Thoracic aorta (tissue), 2 donors: ENCODE results near the gene SPATA31E1. TPM values are rescaled to one million over a fixed set of nuclear protein-coding genes. Genes with fewer than 3 reads are reported as not detected.
"Not testable (repeated sequence)": the region's sequence is repeated elsewhere in the genome, so short reads cannot be mapped to it uniquely, and the experiment has no call there.

Experiments used
- ATAC-seq: fragments of 150-250 bp; one replicate; pipeline ENCODE4 v1.8.0; 2017; ENCODE audit warnings: low read depth; ENCODE audit not compliant: insufficient number of reproducible peaks, low FRiP score
- DNase-seq: peaks from one replicate; pipeline ENCODE4 v3.0.0-alpha.2; 2020; ENCODE audit warnings: low spot score
- H3K27ac ChIP-seq, 2 donors: fragments of 200-600 bp; sonication (generic); 1 replicate in 1 of 2; 2 replicates in 1 of 2; pipeline ENCODE4 v1.5.1; 2016; ENCODE audit warnings: mild to moderate bottlenecking in 2 of 2, moderate library complexity in 2 of 2
- H3K27me3 ChIP-seq: fragments of 200-600 bp; sonication (generic); replicated peaks from 2 replicates; pipeline ENCODE4 v1.6.0; 2016; ENCODE audit warnings: mild to moderate bottlenecking; ENCODE audit not compliant: insufficient read depth
- H3K36me3 ChIP-seq: fragments of 200-600 bp; sonication (generic); one replicate; pipeline ENCODE4 v1.5.1; 2016
- H3K4me1 ChIP-seq, 2 donors: fragments of 200-600 bp; sonication (generic); 1 replicate in 1 of 2; 2 replicates in 1 of 2; pipeline versions ENCODE4 v1.5.1 to v1.6.0; 2016; ENCODE audit warnings: low read depth in 2 of 2, mild to moderate bottlenecking in 1 of 2; ENCODE audit not compliant: control insufficient read depth in 1 of 2
- H3K4me3 ChIP-seq: fragments of 200-600 bp; sonication (generic); 2 replicates; pipeline ENCODE4 v1.5.1; 2016; ENCODE audit warnings: mild to moderate bottlenecking
- H3K9me3 ChIP-seq: fragments of 200-600 bp; sonication (generic); 2 replicates; pipeline ENCODE4 v1.5.1; 2016
- total RNA-seq, 2 donors: library from RNA; depleted of rRNA; stranded (reverse); fragments of >200 nt; gene quantifications; one replicate each; pipeline versions ENCODE4 v1.1.0 to v1.2.3, GENCODE V29; 2016
- TF ChIP-seq, protein P1 (sequence below): fragments of 200-600 bp; sonication (generic); IDR thresholded peaks from one replicate; pipeline ENCODE4 v1.5.1; 2019; ENCODE audit warnings: antibody characterized with exemption

Gene SPATA31E1
- total RNA-seq, 2 donors from 2014 or later = not detected

- no peaks in the 10 kb centered on the region for H3K27me3 ChIP-seq
- no peak overlapping the region for H3K4me3 ChIP-seq
- H3K9me3 ChIP-seq = no peaks in the 10 kb centered on the region
- ATAC-seq (no peak), DNase-seq (no peak)
- H3K4me1 ChIP-seq = no peaks in the 10 kb centered on the region
- TF ChIP-seq, protein P1, sequence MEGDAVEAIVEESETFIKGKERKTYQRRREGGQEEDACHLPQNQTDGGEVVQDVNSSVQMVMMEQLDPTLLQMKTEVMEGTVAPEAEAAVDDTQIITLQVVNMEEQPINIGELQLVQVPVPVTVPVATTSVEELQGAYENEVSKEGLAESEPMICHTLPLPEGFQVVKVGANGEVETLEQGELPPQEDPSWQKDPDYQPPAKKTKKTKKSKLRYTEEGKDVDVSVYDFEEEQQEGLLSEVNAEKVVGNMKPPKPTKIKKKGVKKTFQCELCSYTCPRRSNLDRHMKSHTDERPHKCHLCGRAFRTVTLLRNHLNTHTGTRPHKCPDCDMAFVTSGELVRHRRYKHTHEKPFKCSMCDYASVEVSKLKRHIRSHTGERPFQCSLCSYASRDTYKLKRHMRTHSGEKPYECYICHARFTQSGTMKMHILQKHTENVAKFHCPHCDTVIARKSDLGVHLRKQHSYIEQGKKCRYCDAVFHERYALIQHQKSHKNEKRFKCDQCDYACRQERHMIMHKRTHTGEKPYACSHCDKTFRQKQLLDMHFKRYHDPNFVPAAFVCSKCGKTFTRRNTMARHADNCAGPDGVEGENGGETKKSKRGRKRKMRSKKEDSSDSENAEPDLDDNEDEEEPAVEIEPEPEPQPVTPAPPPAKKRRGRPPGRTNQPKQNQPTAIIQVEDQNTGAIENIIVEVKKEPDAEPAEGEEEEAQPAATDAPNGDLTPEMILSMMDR = no peak
- H3K36me3 ChIP-seq = no peaks in the 10 kb centered on the region
- no peak overlapping the region for H3K27ac ChIP-seq
Measured at GRCh38 chr9:87894998-87895625, 12.4 kb downstream of the SPATA31E1 start.

DNA sequence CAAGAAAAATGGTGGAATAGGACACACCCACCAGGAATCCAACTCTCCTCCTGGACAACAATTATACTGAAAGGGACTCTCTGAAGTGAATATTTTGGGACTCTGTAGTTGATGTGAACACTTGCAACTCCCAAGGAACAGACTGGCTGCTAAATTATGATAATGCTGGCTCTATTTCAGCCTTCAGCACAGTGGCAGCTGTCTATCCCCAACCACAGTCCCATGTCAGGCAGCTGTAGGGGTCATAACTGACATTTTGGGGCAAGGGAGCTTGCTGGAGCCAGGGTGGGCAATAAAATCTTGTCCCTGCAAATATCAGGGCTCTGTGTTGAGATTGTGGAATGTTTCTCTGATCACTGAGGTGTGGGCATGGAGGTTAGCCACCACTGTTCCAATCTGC, 14.2 kb downstream of the SPATA31E1 start:
- H3K4me3 ChIP-seq = no peak overlapping the region
- no peak for ATAC-seq
- no peaks in the 10 kb centered on the region for H3K4me1 ChIP-seq
- H3K9me3 ChIP-seq = no peaks in the 10 kb centered on the region
- no peak for DNase-seq
- H3K27ac ChIP-seq = no peak overlapping the region
- H3K27me3 ChIP-seq = no peaks in the 10 kb centered on the region
- H3K36me3 ChIP-seq = no peaks in the 10 kb centered on the region
- TF ChIP-seq, protein P1 = no peak

DNA sequence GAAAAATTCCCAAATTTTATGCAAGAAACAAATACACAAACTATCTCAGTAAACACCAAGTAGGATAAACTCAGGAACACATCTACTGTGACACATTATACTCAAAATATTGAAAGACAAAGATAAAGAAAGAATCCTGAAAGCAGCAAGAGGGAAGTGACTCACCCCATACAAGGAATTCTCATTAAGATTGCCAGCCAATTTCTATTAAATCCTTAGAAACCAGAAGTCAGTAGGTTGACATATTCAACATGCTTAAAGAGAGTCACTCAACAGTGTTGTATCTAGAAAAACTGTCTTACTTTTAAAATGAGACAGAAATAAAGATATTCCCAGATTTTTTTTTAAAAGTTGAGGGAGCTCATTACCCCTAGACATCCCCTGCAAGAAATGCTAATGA, 15.5 kb downstream of the SPATA31E1 start:
- H3K36me3 ChIP-seq = no peaks in the 10 kb centered on the region
- H3K9me3 ChIP-seq = no peaks in the 10 kb centered on the region
- no peak overlapping the region for H3K27ac ChIP-seq
- no peak for ATAC-seq
- H3K4me3 ChIP-seq = no peak overlapping the region
- H3K27me3 ChIP-seq = no peaks in the 10 kb centered on the region
- DNase-seq = no peak
- TF ChIP-seq, protein P1 = no peak
- H3K4me1 ChIP-seq = no peaks in the 10 kb centered on the region

DNA sequence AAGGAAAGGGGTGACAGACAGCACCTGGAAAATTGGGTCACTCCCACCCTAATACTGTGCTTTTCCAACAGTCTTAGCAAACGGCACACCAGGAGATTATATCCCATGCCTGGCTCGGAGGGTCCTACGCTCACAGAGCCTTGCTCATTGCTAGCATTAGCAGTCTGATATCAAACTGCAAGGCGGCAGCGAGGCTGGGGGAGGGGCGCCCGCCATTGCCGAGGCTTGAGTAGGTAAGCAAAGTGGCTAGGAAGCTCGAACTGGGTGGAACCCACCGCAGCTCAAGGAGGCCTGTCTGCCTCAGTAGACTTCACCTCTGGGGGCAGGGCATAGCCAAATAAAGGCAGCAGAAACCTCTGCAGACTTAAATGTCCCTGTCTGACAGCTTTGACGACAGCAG, 19.7 kb downstream of the SPATA31E1 start:
- not testable (repeated sequence) for DNase-seq, H3K27ac ChIP-seq, H3K36me3 ChIP-seq, H3K9me3 ChIP-seq, H3K27me3 ChIP-seq, H3K4me3 ChIP-seq, ATAC-seq, H3K4me1 ChIP-seq

- TF ChIP-seq, protein P1 = no peak
- ATAC-seq (no peak), DNase-seq (no peak)
- no peak overlapping the region for H3K4me3 ChIP-seq
- H3K27me3 ChIP-seq = no peaks in the 10 kb centered on the region
- H3K4me1 ChIP-seq = no peaks in the 10 kb centered on the region
- no peaks in the 10 kb centered on the region for H3K9me3 ChIP-seq
- no peak overlapping the region for H3K27ac ChIP-seq
- no peaks in the 10 kb centered on the region for H3K36me3 ChIP-seq
Measured at GRCh38 chr9:87909310-87910041, 26.8 kb downstream of the SPATA31E1 start.
